CD8-positive, alpha-beta memory T cell (primary cell): ENCODE measurements around the gene ABR. TPM values are rescaled to one million over a fixed set of nuclear protein-coding genes. Genes with fewer than 3 reads are reported as not detected.
A peak's percentile ranks its signal among the peaks of the same experiment; 100 is the strongest.
"Not testable (repeated sequence)": the region's sequence is repeated elsewhere in the genome, so short reads cannot be mapped to it uniquely, and the experiment has no call there.

Experiments used
- CTCF ChIA-PET: fragments of 350-600 bp; sonication (Branson Sonifier 250); formaldehyde crosslinking; loops from one replicate; lab custom pipeline; 2021; ENCODE audit warnings: antibody characterized with exemption; lab: Charles Lee
- POLR2A ChIA-PET: fragments of 350-600 bp; sonication (Branson Sonifier 250); formaldehyde crosslinking; loops from one replicate; lab custom pipeline; 2021; ENCODE audit warnings: antibody characterized with exemption; lab: Charles Lee
- DNase-seq, 5 donors: peaks; one replicate each; pipeline versions ENCODE4 v3.0.0 to v3.0.0-alpha.2; 2020 to 2022; ENCODE audit warnings: mixed read lengths in 1 of 5
- H3K27ac ChIP-seq: one replicate; pipeline ENCODE4 v1.7.0; 2013; ENCODE audit warnings: low read depth, mild to moderate bottlenecking, low read length, moderate library complexity
- H3K27me3 ChIP-seq: 2 replicates; pipeline ENCODE4 v1.7.0; 2013; ENCODE audit warnings: low read length, mild to moderate bottlenecking; ENCODE audit not compliant: insufficient read depth, poor library complexity, severe bottlenecking
- H3K36me3 ChIP-seq: 2 replicates; pipeline ENCODE4 v1.7.0; 2013; ENCODE audit warnings: mild to moderate bottlenecking, low read length, moderate library complexity; ENCODE audit not compliant: insufficient read depth
- H3K4me1 ChIP-seq: 2 replicates; pipeline ENCODE4 v1.7.0; 2013; ENCODE audit warnings: mild to moderate bottlenecking, low read length, moderate library complexity; ENCODE audit not compliant: insufficient read depth
- H3K4me3 ChIP-seq: 2 replicates; pipeline ENCODE4 v1.7.0; 2013; ENCODE audit warnings: mild to moderate bottlenecking, low read length
- H3K9me3 ChIP-seq: 2 replicates; pipeline ENCODE4 v1.7.0; 2013; ENCODE audit warnings: mild to moderate bottlenecking, low read length
- H3K27ac Mint-ChIP-seq, 8 donors: one replicate each; pipeline ENCODE4 v1.8.0; 2020 to 2021; ENCODE audit warnings: mixed read lengths in 8 of 8, mild to moderate bottlenecking in 6 of 8, inconsistent platforms in 3 of 8, moderate library complexity in 3 of 8
- H3K27me3 Mint-ChIP-seq, 2 donors: one replicate each; pipeline ENCODE4 v1.8.0; 2020 to 2021; ENCODE audit warnings: mixed read lengths in 2 of 2, mild to moderate bottlenecking in 1 of 2, moderate library complexity in 1 of 2
- H3K36me3 Mint-ChIP-seq, 3 donors: one replicate each; pipeline ENCODE4 v1.8.0; 2020 to 2021; ENCODE audit warnings: mixed read lengths in 3 of 3, inconsistent platforms in 1 of 3, mild to moderate bottlenecking in 1 of 3
- H3K4me1 Mint-ChIP-seq, 3 donors: one replicate each; pipeline ENCODE4 v1.8.0; 2020 to 2021; ENCODE audit warnings: mixed read lengths in 3 of 3, inconsistent platforms in 1 of 3, mild to moderate bottlenecking in 1 of 3
- H3K4me3 Mint-ChIP-seq, 7 donors: one replicate each; pipeline ENCODE4 v1.8.0; 2020 to 2021; ENCODE audit warnings: mixed read lengths in 7 of 7, mild to moderate bottlenecking in 6 of 7, moderate library complexity in 4 of 7, inconsistent platforms in 2 of 7
- H3K9me3 Mint-ChIP-seq, 5 donors: one replicate each; pipeline ENCODE4 v1.8.0; 2020 to 2022; ENCODE audit warnings: mixed read lengths in 5 of 5, mild to moderate bottlenecking in 3 of 5, moderate library complexity in 2 of 5, inconsistent platforms in 1 of 5
- polyA plus RNA-seq: library from polyadenylated mRNA; unstranded; fragments of 300-500 nt; fragmentation: Illumina TruSeq; gene quantifications from one replicate; pipeline ENCODE4 v1.2.3, GENCODE V29; 2021
- total RNA-seq, 2 experiments: library from RNA; stranded (reverse); gene quantifications; one replicate each; pipeline ENCODE4 v1.2.3, GENCODE V29; 2021

ABR gene
- total and polyA plus RNA-seq, 3 experiments from 2014 or later = 26.9 to 60.8 (median 60.4) TPM

- Histone ChIP-seq H3K4me3 (no peak overlapping the region), H3K27ac (no peak overlapping the region), H3K4me1 (no peaks in the 10 kb centered on the region), H3K27me3 (no peaks in the 10 kb centered on the region), H3K9me3 (no peaks in the 10 kb centered on the region), H3K36me3 (peaks cover 16% of the 10 kb centered on the region)
- H3K9me3 Mint-ChIP-seq = peaks cover 1 to 7% (median 2%) of the 10 kb centered on the region in 5 donors
- no peaks in the 10 kb centered on the region for H3K4me1 Mint-ChIP-seq
- ChIA-PET CTCF (interaction anchor here (1.4 kb wide), 1 partner anchor 15 kb away, joined by 3 read pairs; no protein-coding TSS in a partner anchor), POLR2A (no interaction called here)
- H3K36me3 Mint-ChIP-seq = peaks cover 8 to 72% (median 21%) of the 10 kb centered on the region in 3 donors
- no peak overlapping the region for H3K27ac Mint-ChIP-seq
- no peak for DNase-seq
- no peaks in the 10 kb centered on the region for H3K27me3 Mint-ChIP-seq
- no peak overlapping the region for H3K4me3 Mint-ChIP-seq
These were observed 108.5 kb downstream of the ABR start for GRCh38 chr17:1071103-1071825.

GRCh38 chr17:1070411-1070810 lies 109.4 kb downstream of the ABR start:
- Mint-ChIP-seq H3K4me1 (no peaks in the 10 kb centered on the region), H3K27me3 (no peaks in the 10 kb centered on the region)
- CTCF ChIA-PET = no interaction called here

GRCh38 chr17:1069847-1070246 lies 109.9 kb downstream of the ABR start:
- Histone ChIP-seq H3K9me3 (no peaks in the 10 kb centered on the region), H3K27ac (no peak overlapping the region), H3K4me3 (no peak overlapping the region), H3K36me3 (peaks cover 20% of the 10 kb centered on the region), H3K27me3 (no peaks in the 10 kb centered on the region), H3K4me1 (no peaks in the 10 kb centered on the region)
- Mint-ChIP-seq H3K27ac (no peak overlapping the region), H3K27me3 (no peaks in the 10 kb centered on the region), H3K9me3 (peaks cover 2 to 9% (median 4%) of the 10 kb centered on the region in 5 donors), H3K4me3 (no peak overlapping the region), H3K4me1 (no peaks in the 10 kb centered on the region), H3K36me3 (peaks cover 13 to 74% (median 23%) of the 10 kb centered on the region in 3 donors)
- CTCF ChIA-PET = no interaction called here
- no peak for DNase-seq
- POLR2A ChIA-PET = no interaction called here

More at GRCh38 chr17:1070411-1070810, 109.4 kb downstream of the ABR start:
- Histone ChIP-seq H3K27me3 (no peaks in the 10 kb centered on the region), H3K4me1 (no peaks in the 10 kb centered on the region), H3K9me3 (no peaks in the 10 kb centered on the region), H3K36me3 (peaks cover 20% of the 10 kb centered on the region), H3K27ac (no peak overlapping the region), H3K4me3 (no peak overlapping the region)
- no peak overlapping the region for H3K4me3 Mint-ChIP-seq
- POLR2A ChIA-PET = no interaction called here
- H3K36me3 Mint-ChIP-seq = peaks cover 13 to 76% (median 23%) of the 10 kb centered on the region in 3 donors
- no peak for DNase-seq
- H3K27ac Mint-ChIP-seq = no peak overlapping the region
- H3K9me3 Mint-ChIP-seq = peaks cover 2 to 9% (median 4%) of the 10 kb centered on the region in 5 donors

- H3K27ac ChIP-seq = no peak overlapping the region
- Mint-ChIP-seq H3K4me1 (no peaks in the 10 kb centered on the region), H3K27me3 (no peaks in the 10 kb centered on the region), H3K27ac (no peak overlapping the region), H3K4me3 (no peak overlapping the region), H3K9me3 (peaks cover 2 to 9% (median 4%) of the 10 kb centered on the region in 5 donors), H3K36me3 (peaks cover 13 to 65% (median 23%) of the 10 kb centered on the region in 3 donors)
- no peak for DNase-seq
- no peaks in the 10 kb centered on the region for H3K27me3 ChIP-seq
- peaks cover 20% of the 10 kb centered on the region for H3K36me3 ChIP-seq
- CTCF ChIA-PET = no interaction called here
- H3K4me1 ChIP-seq = no peaks in the 10 kb centered on the region
- no peak overlapping the region for H3K4me3 ChIP-seq
- H3K9me3 ChIP-seq = no peaks in the 10 kb centered on the region
- POLR2A ChIA-PET = no interaction called here
These were observed 111.4 kb downstream of the ABR start for GRCh38 chr17:1068356-1068755.

GRCh38 chr17:1067282-1067956 lies 112.4 kb downstream of the ABR start:
- H3K27me3 ChIP-seq = no peaks in the 10 kb centered on the region
- ChIA-PET POLR2A (no interaction called here), CTCF (no interaction called here)
- H3K36me3 ChIP-seq = peaks cover 25% of the 10 kb centered on the region
- no peaks in the 10 kb centered on the region for H3K27me3 Mint-ChIP-seq
- peaks cover 2 to 9% (median 4%) of the 10 kb centered on the region in 5 donors for H3K9me3 Mint-ChIP-seq
- no peak overlapping the region for H3K4me3 ChIP-seq
- no peaks in the 10 kb centered on the region for H3K9me3 ChIP-seq
- H3K36me3 Mint-ChIP-seq = peaks cover 13 to 59% (median 26%) of the 10 kb centered on the region in 3 donors
- H3K4me1 Mint-ChIP-seq = no peaks in the 10 kb centered on the region
- H3K27ac ChIP-seq = no peak overlapping the region
- H3K4me3 Mint-ChIP-seq = no peak overlapping the region
- H3K4me1 ChIP-seq = no peaks in the 10 kb centered on the region
- DNase-seq = no peak
- no peak overlapping the region for H3K27ac Mint-ChIP-seq

- peaks cover 25% of the 10 kb centered on the region for H3K36me3 ChIP-seq
- CTCF ChIA-PET = not testable (repeated sequence)
These were observed 114.4 kb downstream of the ABR start for GRCh38 chr17:1065416-1065815.

GRCh38 chr17:1060991-1061390 lies 118.8 kb downstream of the ABR start:
- ChIA-PET CTCF (no interaction called here), POLR2A (no interaction called here)
- peak overlapping the region in 1 of 8 donors; percentile 82 for H3K27ac Mint-ChIP-seq
- Histone ChIP-seq H3K4me3 (no peak overlapping the region), H3K4me1 (no peaks in the 10 kb centered on the region), H3K9me3 (no peaks in the 10 kb centered on the region), H3K27me3 (no peaks in the 10 kb centered on the region), H3K36me3 (peaks cover 6% of the 10 kb centered on the region), H3K27ac (no peak overlapping the region)
- no peaks in the 10 kb centered on the region for H3K27me3 Mint-ChIP-seq
- no peak for DNase-seq
- no peaks in the 10 kb centered on the region for H3K4me1 Mint-ChIP-seq
- no peak overlapping the region for H3K4me3 Mint-ChIP-seq
- peaks cover 25 to 51% (median 26%) of the 10 kb centered on the region in 3 donors for H3K36me3 Mint-ChIP-seq
- no peaks in the 10 kb centered on the region for H3K9me3 Mint-ChIP-seq

More at GRCh38 chr17:1065416-1065815, 114.4 kb downstream of the ABR start:
- H3K27me3 Mint-ChIP-seq, H3K4me3 ChIP-seq, H3K4me3 Mint-ChIP-seq, H3K4me1 Mint-ChIP-seq, H3K9me3 ChIP-seq, H3K4me1 ChIP-seq, H3K27ac Mint-ChIP-seq, DNase-seq, POLR2A ChIA-PET, H3K27me3 ChIP-seq, H3K27ac ChIP-seq, H3K9me3 Mint-ChIP-seq: not testable (repeated sequence)
- peaks cover 13 to 53% (median 26%) of the 10 kb centered on the region in 3 donors for H3K36me3 Mint-ChIP-seq

- CTCF ChIA-PET = no interaction called here
- H3K4me3 Mint-ChIP-seq = no peak overlapping the region
- DNase-seq = no peak
- H3K4me1 ChIP-seq = no peaks in the 10 kb centered on the region
- no peaks in the 10 kb centered on the region for H3K4me1 Mint-ChIP-seq
- peaks cover 5% of the 10 kb centered on the region for H3K36me3 ChIP-seq
- POLR2A ChIA-PET = no interaction called here
- H3K27me3 Mint-ChIP-seq = no peaks in the 10 kb centered on the region
- H3K27me3 ChIP-seq = no peaks in the 10 kb centered on the region
- no peak overlapping the region for H3K27ac ChIP-seq
- no peaks in the 10 kb centered on the region for H3K9me3 Mint-ChIP-seq
- no peak overlapping the region for H3K4me3 ChIP-seq
- H3K9me3 ChIP-seq = no peaks in the 10 kb centered on the region
- H3K27ac Mint-ChIP-seq = peak overlapping the region in 2 of 8 donors; percentile 12 to 60
- peaks cover 23 to 55% (median 25%) of the 10 kb centered on the region in 3 donors for H3K36me3 Mint-ChIP-seq
These were observed 120.5 kb downstream of the ABR start for GRCh38 chr17:1059131-1059795.
